ENCODE data around the gene DEDD.

DNA sequence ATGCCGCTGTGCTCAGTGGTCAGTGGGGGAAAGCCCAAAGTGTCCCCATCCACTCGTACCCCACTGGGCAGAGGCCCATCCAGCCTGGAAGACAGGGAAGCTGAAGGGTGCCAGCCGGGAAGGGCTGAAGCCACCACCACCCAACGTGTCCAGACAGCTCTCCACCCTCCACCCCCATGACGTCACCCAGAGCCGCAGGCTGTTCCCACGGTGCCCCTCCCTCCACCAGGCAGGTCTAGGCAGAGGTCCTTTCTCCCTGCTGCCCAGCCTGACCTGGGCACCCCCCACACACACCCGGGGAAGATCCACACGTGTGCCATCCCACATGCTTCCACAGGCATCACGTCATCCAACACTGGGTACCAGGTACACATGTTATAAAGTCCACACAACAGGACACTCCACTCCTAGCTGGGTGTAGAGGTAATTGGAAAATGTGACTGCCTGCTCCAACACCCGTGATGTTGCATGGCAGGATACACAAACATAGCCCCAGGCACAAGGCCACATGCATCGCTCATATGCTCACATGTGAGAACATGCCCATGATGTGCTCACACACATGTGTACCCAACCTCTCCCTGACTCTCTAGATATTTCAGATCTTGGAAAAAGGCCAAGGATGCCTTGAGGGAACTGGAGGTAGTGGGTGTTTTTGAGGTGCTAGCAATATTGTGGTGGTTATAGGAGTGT lies 57.6 kb downstream of the DEDD start:
- TF ChIP-seq, protein P1, sequence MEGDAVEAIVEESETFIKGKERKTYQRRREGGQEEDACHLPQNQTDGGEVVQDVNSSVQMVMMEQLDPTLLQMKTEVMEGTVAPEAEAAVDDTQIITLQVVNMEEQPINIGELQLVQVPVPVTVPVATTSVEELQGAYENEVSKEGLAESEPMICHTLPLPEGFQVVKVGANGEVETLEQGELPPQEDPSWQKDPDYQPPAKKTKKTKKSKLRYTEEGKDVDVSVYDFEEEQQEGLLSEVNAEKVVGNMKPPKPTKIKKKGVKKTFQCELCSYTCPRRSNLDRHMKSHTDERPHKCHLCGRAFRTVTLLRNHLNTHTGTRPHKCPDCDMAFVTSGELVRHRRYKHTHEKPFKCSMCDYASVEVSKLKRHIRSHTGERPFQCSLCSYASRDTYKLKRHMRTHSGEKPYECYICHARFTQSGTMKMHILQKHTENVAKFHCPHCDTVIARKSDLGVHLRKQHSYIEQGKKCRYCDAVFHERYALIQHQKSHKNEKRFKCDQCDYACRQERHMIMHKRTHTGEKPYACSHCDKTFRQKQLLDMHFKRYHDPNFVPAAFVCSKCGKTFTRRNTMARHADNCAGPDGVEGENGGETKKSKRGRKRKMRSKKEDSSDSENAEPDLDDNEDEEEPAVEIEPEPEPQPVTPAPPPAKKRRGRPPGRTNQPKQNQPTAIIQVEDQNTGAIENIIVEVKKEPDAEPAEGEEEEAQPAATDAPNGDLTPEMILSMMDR (conservative IDR thresholded peaks at IDR 0.05; ENCODE audit: low read depth, low read length) = no peak
- TF ChIP-seq MAZ (IDR thresholded peaks at IDR 0.05; ENCODE audit: borderline replicate concordance, low read depth, low read length) (no peak), POLR2A (IDR thresholded peaks at IDR 0.05; ENCODE audit: low read depth, low read length) (no peak), RAD21 (IDR thresholded peaks at IDR 0.05; ENCODE audit: low read length) (no peak)
